KMS-11 (cell line): ENCODE data around the gene PIK3R1.

Experiments used
- H2AFZ ChIP-seq: fragments of 200-600 bp; sonication (generic); 2 replicates; pipeline ENCODE4 v1.6.1; 2016; ENCODE audit warnings: antibody characterized with exemption, mixed run types, low read depth
- H3K27ac ChIP-seq: fragments of 200-600 bp; sonication (generic); 2 replicates; pipeline ENCODE4 v1.6.1; 2016; ENCODE audit warnings: mild to moderate bottlenecking, mixed run types
- H3K27me3 ChIP-seq: fragments of 200-600 bp; sonication (generic); 2 replicates; pipeline ENCODE4 v1.6.1; 2017; ENCODE audit warnings: mild to moderate bottlenecking, low read depth, mixed run types, moderate library complexity; ENCODE audit not compliant: insufficient read depth
- H3K36me3 ChIP-seq: fragments of 200-600 bp; sonication (generic); 2 replicates; pipeline ENCODE4 v1.6.1; 2017; ENCODE audit warnings: mild to moderate bottlenecking, mixed run types; ENCODE audit not compliant: insufficient read depth
- H3K4me1 ChIP-seq: fragments of 200-600 bp; sonication (generic); 2 replicates; pipeline ENCODE4 v1.6.1; 2016; ENCODE audit warnings: mild to moderate bottlenecking, low read depth, mixed run types; ENCODE audit not compliant: poor library complexity, severe bottlenecking
- H3K4me2 ChIP-seq: fragments of 200-600 bp; sonication (generic); 2 replicates; pipeline ENCODE4 v1.7.0; 2016; ENCODE audit warnings: mild to moderate bottlenecking, mixed run types
- H3K4me3 ChIP-seq: fragments of 200-600 bp; sonication (generic); IDR thresholded peaks from 2 replicates; pipeline ENCODE4 v1.6.1; 2017; ENCODE audit warnings: low read depth, low read length, mixed read lengths; ENCODE audit not compliant: insufficient read depth
- H3K79me2 ChIP-seq: fragments of 200-600 bp; sonication (generic); 2 replicates; pipeline ENCODE4 v1.6.1; 2016; ENCODE audit warnings: low read depth, mixed run types; ENCODE audit not compliant: insufficient read depth
- H3K9ac ChIP-seq: fragments of 200-600 bp; sonication (generic); 2 replicates; pipeline ENCODE4 v1.6.1; 2016; ENCODE audit warnings: mild to moderate bottlenecking, mixed run types
- H4K20me1 ChIP-seq: fragments of 200-600 bp; sonication (generic); 2 replicates; pipeline ENCODE4 v1.6.1; 2016; ENCODE audit warnings: mild to moderate bottlenecking, mixed run types; ENCODE audit not compliant: insufficient read depth
- CTCF ChIP-seq: fragments of 200-600 bp; sonication (generic); conservative IDR thresholded peaks from 2 replicates; pipeline ENCODE4 v1.6.1; 2017; ENCODE audit warnings: low read depth, mild to moderate bottlenecking, antibody characterized with exemption, low read length, moderate library complexity, mixed read lengths

Gene PIK3R1

GRCh38 chr5:68177676-68178075, 37.9 kb upstream of the PIK3R1 start:
- no peak overlapping the region for H3K4me2 ChIP-seq
- H3K27me3 ChIP-seq = no peaks in the 10 kb centered on the region
- H3K4me1 ChIP-seq = no peaks in the 10 kb centered on the region
- no peak overlapping the region for H3K4me3 ChIP-seq
- TF ChIP-seq CTCF = no peak
- no peaks in the 10 kb centered on the region for H4K20me1 ChIP-seq
- H3K79me2 ChIP-seq = no peaks in the 10 kb centered on the region
- no peak overlapping the region for H2AFZ ChIP-seq
- no peaks in the 10 kb centered on the region for H3K36me3 ChIP-seq
- no peak overlapping the region for H3K27ac ChIP-seq
- no peak overlapping the region for H3K9ac ChIP-seq

GRCh38 chr5:68178579-68178978, 37.0 kb upstream of the PIK3R1 start:
- Histone ChIP-seq H3K4me1 (no peaks in the 10 kb centered on the region), H3K9ac (no peak overlapping the region), H3K36me3 (no peaks in the 10 kb centered on the region), H2AFZ (no peak overlapping the region), H3K4me3 (no peak overlapping the region), H3K27ac (no peak overlapping the region), H3K4me2 (no peak overlapping the region), H3K79me2 (no peaks in the 10 kb centered on the region), H4K20me1 (no peaks in the 10 kb centered on the region), H3K27me3 (no peaks in the 10 kb centered on the region)
- no peak for TF ChIP-seq CTCF

- no peak overlapping the region for H3K27ac ChIP-seq
- H3K4me2 ChIP-seq = no peak overlapping the region
- H4K20me1 ChIP-seq = no peaks in the 10 kb centered on the region
- no peaks in the 10 kb centered on the region for H3K4me1 ChIP-seq
- H3K36me3 ChIP-seq = no peaks in the 10 kb centered on the region
- no peak overlapping the region for H3K4me3 ChIP-seq
- no peaks in the 10 kb centered on the region for H3K79me2 ChIP-seq
- H3K27me3 ChIP-seq = no peaks in the 10 kb centered on the region
- no peak overlapping the region for H3K9ac ChIP-seq
- no peak overlapping the region for H2AFZ ChIP-seq
- TF ChIP-seq CTCF = no peak
These were observed 35.2 kb upstream of the PIK3R1 start for GRCh38 chr5:68180121-68181038.

- Histone ChIP-seq H3K27me3 (no peaks in the 10 kb centered on the region), H3K4me3 (no peak overlapping the region), H3K79me2 (no peaks in the 10 kb centered on the region), H4K20me1 (no peaks in the 10 kb centered on the region), H3K9ac (no peak overlapping the region), H3K4me1 (no peaks in the 10 kb centered on the region), H2AFZ (no peak overlapping the region), H3K36me3 (no peaks in the 10 kb centered on the region), H3K4me2 (no peak overlapping the region), H3K27ac (no peak overlapping the region)
- TF ChIP-seq CTCF = no peak
These were observed 34.4 kb upstream of the PIK3R1 start for GRCh38 chr5:68181039-68181599.
